SU-DHL-6 (cell line): ENCODE results near the gene CSTF2.

ENCODE experiments used
- EZH2phosphoT487 ChIP-seq: fragments of 200-600 bp; sonication (generic), shearing (Covaris generic); conservative IDR thresholded peaks from 2 replicates; pipeline ENCODE4 v1.6.1; 2018; ENCODE audit warnings: mild to moderate bottlenecking, antibody characterized with exemption, low read length, moderate library complexity, mixed read lengths
- TF ChIP-seq, protein P1 (sequence below): fragments of 200-600 bp; sonication (generic); IDR thresholded peaks from one replicate; pipeline ENCODE4 v1.5.1; 2017; ENCODE audit warnings: antibody characterized with exemption, mild to moderate bottlenecking, low read length, moderate library complexity; ENCODE audit not compliant: insufficient read depth, poor library complexity, severe bottlenecking

DNA sequence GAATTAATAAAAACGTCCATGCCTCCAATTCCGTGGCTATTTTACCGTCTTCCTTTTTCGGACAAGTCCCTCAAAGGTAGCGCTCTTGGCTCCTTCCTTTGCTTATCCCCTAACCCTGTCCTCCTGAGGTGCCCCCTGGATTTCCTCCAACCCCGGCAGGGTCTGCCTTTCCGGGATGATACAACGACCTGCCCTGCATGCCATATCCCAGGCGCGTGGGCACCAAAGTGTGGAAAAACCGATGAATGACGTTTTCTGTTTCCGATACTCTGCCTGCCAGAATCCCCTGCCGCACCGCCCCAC, 706 bp upstream of the CSTF2 start:
- TF ChIP-seq, protein P1, sequence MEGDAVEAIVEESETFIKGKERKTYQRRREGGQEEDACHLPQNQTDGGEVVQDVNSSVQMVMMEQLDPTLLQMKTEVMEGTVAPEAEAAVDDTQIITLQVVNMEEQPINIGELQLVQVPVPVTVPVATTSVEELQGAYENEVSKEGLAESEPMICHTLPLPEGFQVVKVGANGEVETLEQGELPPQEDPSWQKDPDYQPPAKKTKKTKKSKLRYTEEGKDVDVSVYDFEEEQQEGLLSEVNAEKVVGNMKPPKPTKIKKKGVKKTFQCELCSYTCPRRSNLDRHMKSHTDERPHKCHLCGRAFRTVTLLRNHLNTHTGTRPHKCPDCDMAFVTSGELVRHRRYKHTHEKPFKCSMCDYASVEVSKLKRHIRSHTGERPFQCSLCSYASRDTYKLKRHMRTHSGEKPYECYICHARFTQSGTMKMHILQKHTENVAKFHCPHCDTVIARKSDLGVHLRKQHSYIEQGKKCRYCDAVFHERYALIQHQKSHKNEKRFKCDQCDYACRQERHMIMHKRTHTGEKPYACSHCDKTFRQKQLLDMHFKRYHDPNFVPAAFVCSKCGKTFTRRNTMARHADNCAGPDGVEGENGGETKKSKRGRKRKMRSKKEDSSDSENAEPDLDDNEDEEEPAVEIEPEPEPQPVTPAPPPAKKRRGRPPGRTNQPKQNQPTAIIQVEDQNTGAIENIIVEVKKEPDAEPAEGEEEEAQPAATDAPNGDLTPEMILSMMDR: no peak
- no peak for TF ChIP-seq EZH2phosphoT487
